Measurements from ENCODE around the gene ATXN1.

DNA sequence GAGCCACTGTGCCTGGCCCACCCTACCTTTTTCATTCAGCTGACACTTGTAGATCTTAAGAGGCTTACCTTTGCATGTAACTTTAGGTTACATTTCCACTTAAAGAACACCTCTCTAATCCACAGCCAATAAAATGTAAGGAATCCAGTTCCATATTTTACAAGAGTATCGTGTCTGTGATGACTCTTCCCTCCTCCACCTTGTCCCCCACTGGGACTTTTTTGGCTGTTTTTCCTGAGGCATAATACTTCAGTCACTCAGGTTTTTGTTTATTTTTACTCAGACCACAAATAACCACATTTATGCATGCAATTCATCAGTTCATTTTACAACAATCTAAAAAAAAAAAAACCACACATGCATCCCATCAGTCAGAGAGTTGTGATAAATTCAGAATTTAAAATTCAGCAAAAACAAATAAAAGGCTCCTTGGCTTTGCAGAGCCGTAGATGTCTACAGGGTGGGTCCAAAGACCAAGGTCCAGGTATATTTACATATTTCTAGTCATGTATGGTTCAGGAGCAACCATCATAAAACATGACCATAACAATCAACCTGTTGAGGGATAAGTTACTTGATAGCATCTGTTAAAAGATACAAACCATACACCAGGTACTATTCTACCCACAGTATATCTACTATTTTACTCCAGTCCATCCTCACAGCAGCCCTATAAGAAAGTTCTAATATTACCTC is 9.9 kb downstream of the ATXN1 start:
- TF ChIP-seq GATA2 (IDR thresholded peaks at IDR 0.05; ENCODE audit: low read depth, low read length) (no peak), GATA3 (IDR thresholded peaks at IDR 0.05; ENCODE audit: low read depth, low read length) (no peak)
